Activated CD8-positive, alpha-beta T cell treated with anti-CD3 and anti-CD28 coated beads, Interleukin-2, amount 10 ng/mL, durations not matched to agents 7 days and 5 days (primary cell): ENCODE measurements around the gene CHD5. TPM values are rescaled to one million over a fixed set of nuclear protein-coding genes. Genes with fewer than 3 reads are reported as not detected.

Experiments used
- ATAC-seq: fragments of 150-1000 bp; cut with Tn5 transposase; one replicate; pipeline ENCODE4 v1.10.0; 2021; ENCODE audit warnings: moderate library complexity
- CTCF ChIA-PET: fragments of 350-600 bp; sonication (Branson Sonifier 250); formaldehyde crosslinking; loops from one replicate; lab custom pipeline; 2021; ENCODE audit warnings: antibody characterized with exemption; lab: Charles Lee
- POLR2A ChIA-PET: fragments of 350-600 bp; sonication (Branson Sonifier 250); formaldehyde crosslinking; loops from one replicate; lab custom pipeline; 2021; ENCODE audit warnings: antibody characterized with exemption; lab: Charles Lee
- DNase-seq: peaks from one replicate; pipeline ENCODE4 v3.0.0-alpha.2; 2020
- H3K27ac Mint-ChIP-seq: one replicate; pipeline ENCODE4 v1.8.0; 2021; ENCODE audit warnings: mild to moderate bottlenecking, mixed read lengths
- H3K27me3 Mint-ChIP-seq: one replicate; pipeline ENCODE4 v1.8.0; 2021; ENCODE audit warnings: low read depth, mixed read lengths
- H3K36me3 Mint-ChIP-seq: one replicate; pipeline ENCODE4 v1.8.0; 2021; ENCODE audit warnings: low read depth, mixed read lengths
- H3K4me1 Mint-ChIP-seq: one replicate; pipeline ENCODE4 v1.8.0; 2021; ENCODE audit warnings: low read depth, mixed read lengths
- H3K4me3 Mint-ChIP-seq: one replicate; pipeline ENCODE4 v1.8.0; 2021; ENCODE audit warnings: mild to moderate bottlenecking, mixed read lengths
- H3K9me3 Mint-ChIP-seq: one replicate; pipeline ENCODE4 v1.8.0; 2022; ENCODE audit warnings: mixed read lengths; ENCODE audit not compliant: insufficient read depth
- total RNA-seq, 2 experiments: library from RNA; stranded (reverse); gene quantifications; one replicate each; pipeline ENCODE4 v1.2.3, GENCODE V29; 2021

The CHD5 gene
- total RNA-seq, 2 experiments from 2014 or later, result 0.23 to 0.47 TPM

DNA sequence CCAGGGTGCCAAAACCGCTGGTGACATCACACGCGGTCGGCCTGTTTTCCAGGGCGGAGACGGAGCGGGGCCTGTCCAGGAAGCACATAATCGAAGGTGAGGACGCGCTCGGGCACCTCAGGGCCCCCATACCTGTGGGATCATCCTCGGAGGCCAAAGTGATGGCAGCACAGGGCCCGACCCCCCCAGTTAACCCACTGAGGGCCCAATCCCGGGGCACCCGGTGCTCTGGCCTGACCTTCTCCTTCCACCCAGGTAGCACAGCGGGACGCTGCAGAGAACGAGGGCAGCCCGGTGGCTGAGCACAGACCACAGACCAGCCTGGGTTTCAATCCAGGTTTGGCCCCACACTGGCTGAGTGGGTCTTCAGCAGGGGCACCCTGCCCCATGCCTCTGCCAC, 91.2 kb downstream of the CHD5 start:
- no peaks in the 10 kb centered on the region for H3K27me3 Mint-ChIP-seq

DNA sequence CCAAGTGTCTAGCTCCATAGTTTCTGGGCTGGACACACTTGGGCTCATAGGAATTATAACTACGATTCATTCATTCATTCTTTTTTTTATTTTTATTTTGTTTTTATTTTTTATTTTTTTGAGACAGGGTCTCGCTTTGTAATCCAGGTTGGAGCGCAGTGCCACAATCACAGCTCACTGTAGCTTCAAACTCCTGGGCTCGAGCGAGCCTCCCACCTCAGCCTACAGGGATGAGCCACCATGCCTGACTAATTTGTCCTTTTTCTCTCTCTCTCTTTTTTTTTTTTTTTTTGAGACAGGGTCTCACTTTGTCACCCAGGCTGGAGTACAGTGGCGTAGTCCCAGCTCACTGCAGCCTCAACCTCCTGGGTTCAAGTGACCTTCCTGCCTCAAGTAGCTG, 92.2 kb downstream of the CHD5 start:
- ATAC-seq, result no peak
- Mint-ChIP-seq H3K4me1 (no peaks in the 10 kb centered on the region), H3K27me3 (no peaks in the 10 kb centered on the region), H3K4me3 (no peak overlapping the region), H3K27ac (no peak overlapping the region), H3K9me3 (no peaks in the 10 kb centered on the region), H3K36me3 (peaks cover 42% of the 10 kb centered on the region)
- DNase-seq, result no peak
- CTCF ChIA-PET, result no interaction called here
- POLR2A ChIA-PET, result no interaction called here

More for the DNA sequence above, 91.2 kb downstream of the CHD5 start:
- DNase-seq (no peak), ATAC-seq (no peak)
- Mint-ChIP-seq H3K4me1 (no peaks in the 10 kb centered on the region), H3K27ac (no peak overlapping the region), H3K36me3 (peaks cover 42% of the 10 kb centered on the region), H3K9me3 (no peaks in the 10 kb centered on the region), H3K4me3 (no peak overlapping the region)
- CTCF ChIA-PET, result no interaction called here
- POLR2A ChIA-PET, result no interaction called here

DNA sequence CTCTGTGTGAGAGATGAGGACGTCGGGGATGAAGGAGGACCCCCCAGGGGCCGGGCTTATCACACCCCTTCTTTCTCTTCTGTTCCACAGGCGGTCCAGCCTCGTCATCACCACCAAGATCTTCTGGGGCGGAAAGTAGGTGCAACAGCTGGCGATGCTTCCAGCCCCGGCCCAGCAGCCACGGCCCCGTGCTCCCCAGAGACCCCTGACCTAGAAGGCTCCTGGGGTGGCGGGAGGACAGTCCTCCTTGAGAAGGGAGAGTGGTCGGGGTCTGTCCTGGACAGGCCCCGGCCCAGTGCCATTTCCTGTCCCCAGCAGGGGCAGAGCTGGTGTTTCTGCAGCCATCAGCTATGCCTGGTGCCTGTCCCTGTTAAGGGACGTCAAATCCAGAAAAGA, 92.7 kb downstream of the CHD5 start:
- ChIA-PET CTCF (no interaction called here), POLR2A (no interaction called here)
- peaks cover 44% of the 10 kb centered on the region for H3K36me3 Mint-ChIP-seq
- H3K27me3 Mint-ChIP-seq, result no peaks in the 10 kb centered on the region
- DNase-seq, result no peak
- H3K9me3 Mint-ChIP-seq, result no peaks in the 10 kb centered on the region
- no peak overlapping the region for H3K4me3 Mint-ChIP-seq
- no peak overlapping the region for H3K27ac Mint-ChIP-seq
- peak; percentile 28 for ATAC-seq
- no peaks in the 10 kb centered on the region for H3K4me1 Mint-ChIP-seq

- Mint-ChIP-seq H3K4me3 (no peak overlapping the region), H3K27ac (no peak overlapping the region), H3K4me1 (no peaks in the 10 kb centered on the region), H3K36me3 (peaks cover 46% of the 10 kb centered on the region), H3K27me3 (no peaks in the 10 kb centered on the region), H3K9me3 (no peaks in the 10 kb centered on the region)
- ATAC-seq (no peak), DNase-seq (no peak)
- CTCF ChIA-PET, result no interaction called here
- POLR2A ChIA-PET, result interaction anchor here (1.0 kb wide), 1 partner anchor 14 kb away, joined by 3 read pairs; no protein-coding TSS in a partner anchor
Measured at GRCh38 chr1:6086762-6087376, 93.3 kb downstream of the CHD5 start.

DNA sequence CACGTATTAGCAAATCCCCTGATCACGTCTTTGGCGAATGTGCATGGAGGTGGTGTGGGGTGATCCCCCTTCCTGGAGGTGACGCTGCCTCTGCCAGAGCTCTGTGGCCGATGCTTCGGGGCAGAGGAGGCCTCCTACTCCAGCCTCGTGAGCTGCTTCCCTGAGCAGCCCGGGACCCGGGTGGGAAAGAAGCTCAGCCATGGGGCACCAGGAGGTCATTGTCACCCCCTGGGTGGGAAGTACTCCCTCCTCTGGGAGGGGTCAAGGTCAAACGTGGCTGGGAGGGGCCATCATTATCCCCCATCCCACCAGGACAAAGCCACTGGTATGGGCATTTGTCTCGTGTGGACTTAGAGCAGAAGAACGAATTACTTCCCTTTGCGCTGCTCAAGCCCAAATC, 93.8 kb downstream of the CHD5 start:
- ATAC-seq (no peak), DNase-seq (no peak)
- H3K4me3 Mint-ChIP-seq, result no peak overlapping the region
- ChIA-PET POLR2A (interaction anchor here (1.0 kb wide), 1 partner anchor 15 kb away, joined by 3 read pairs; no protein-coding TSS in a partner anchor), CTCF (no interaction called here)
- peaks cover 50% of the 10 kb centered on the region for H3K36me3 Mint-ChIP-seq
- no peaks in the 10 kb centered on the region for H3K9me3 Mint-ChIP-seq
- H3K4me1 Mint-ChIP-seq, result no peaks in the 10 kb centered on the region
- H3K27me3 Mint-ChIP-seq, result no peaks in the 10 kb centered on the region
- H3K27ac Mint-ChIP-seq, result no peak overlapping the region

DNA sequence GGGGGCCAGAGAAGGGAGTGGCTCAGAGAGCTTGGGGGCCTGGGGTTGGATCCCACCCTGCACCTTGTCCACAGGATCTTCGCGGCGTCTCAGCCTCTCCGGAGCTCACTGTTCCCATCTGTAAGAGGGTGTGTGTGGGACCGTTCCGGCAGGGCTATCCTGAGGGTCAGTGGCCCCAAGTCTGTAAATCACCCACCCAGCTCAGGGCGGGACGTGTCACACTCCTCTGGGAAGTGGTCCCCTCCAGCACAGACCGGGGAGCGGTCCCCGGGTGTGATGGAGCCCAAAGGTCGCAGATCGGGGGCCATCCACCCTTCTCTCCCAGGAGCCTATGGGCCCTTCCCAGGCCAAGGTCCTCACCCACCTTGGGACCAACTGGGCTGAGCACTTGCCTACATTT, 94.5 kb downstream of the CHD5 start:
- no peak overlapping the region for H3K27ac Mint-ChIP-seq
- DNase-seq (no peak), ATAC-seq (no peak)
- peaks cover 51% of the 10 kb centered on the region for H3K36me3 Mint-ChIP-seq
- no peaks in the 10 kb centered on the region for H3K4me1 Mint-ChIP-seq
- H3K9me3 Mint-ChIP-seq, result no peaks in the 10 kb centered on the region
- ChIA-PET POLR2A (interaction anchor here (1.0 kb wide), 1 partner anchor 15 kb away, joined by 3 read pairs; no protein-coding TSS in a partner anchor), CTCF (no interaction called here)
- H3K4me3 Mint-ChIP-seq, result no peak overlapping the region
- H3K27me3 Mint-ChIP-seq, result no peaks in the 10 kb centered on the region

- ATAC-seq (no peak), DNase-seq (no peak)
- CTCF ChIA-PET, result no interaction called here
- POLR2A ChIA-PET, result no interaction called here
- no peaks in the 10 kb centered on the region for H3K27me3 Mint-ChIP-seq
- no peak overlapping the region for H3K4me3 Mint-ChIP-seq
- H3K4me1 Mint-ChIP-seq, result no peaks in the 10 kb centered on the region
- H3K9me3 Mint-ChIP-seq, result no peaks in the 10 kb centered on the region
- H3K27ac Mint-ChIP-seq, result no peak overlapping the region
- peaks cover 54% of the 10 kb centered on the region for H3K36me3 Mint-ChIP-seq
Measured at GRCh38 chr1:6084781-6085495, 95.2 kb downstream of the CHD5 start.

DNA sequence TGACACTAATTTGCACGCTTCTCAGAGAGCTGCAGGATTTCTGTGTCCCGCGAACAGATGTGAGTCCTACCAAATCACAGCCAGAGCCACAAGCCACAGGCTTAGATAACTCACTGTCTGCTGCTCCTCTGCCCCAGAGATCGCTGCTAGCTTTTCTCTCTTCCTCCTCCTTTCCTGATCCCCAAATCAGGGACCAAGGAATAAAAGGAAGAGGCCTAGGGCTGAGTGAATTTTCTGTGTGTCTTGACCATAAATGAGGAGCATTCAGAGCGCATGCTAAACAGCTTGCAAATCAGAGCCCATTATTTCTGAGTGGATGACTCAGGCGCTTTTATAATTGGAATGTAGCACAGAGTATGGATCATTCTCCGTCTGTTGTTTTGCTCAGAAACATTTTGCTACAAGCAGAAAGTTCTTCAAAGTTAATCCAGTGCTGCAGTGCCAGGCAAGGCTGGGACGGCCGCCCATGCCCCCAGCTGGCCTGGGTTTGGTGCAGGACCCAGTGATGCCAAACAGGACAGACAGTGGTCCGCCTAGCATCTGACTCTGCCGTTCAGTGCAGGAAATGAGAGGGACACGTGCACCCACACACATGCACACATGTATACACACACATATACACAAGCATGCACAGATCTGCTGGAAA, 96.2 kb downstream of the CHD5 start:
- ChIA-PET POLR2A (no interaction called here), CTCF (no interaction called here)
- Mint-ChIP-seq H3K4me1 (no peaks in the 10 kb centered on the region), H3K36me3 (peaks cover 57% of the 10 kb centered on the region), H3K4me3 (no peak overlapping the region), H3K27ac (no peak overlapping the region), H3K27me3 (no peaks in the 10 kb centered on the region), H3K9me3 (no peaks in the 10 kb centered on the region)
- DNase-seq, result no peak
- no peak for ATAC-seq

DNA sequence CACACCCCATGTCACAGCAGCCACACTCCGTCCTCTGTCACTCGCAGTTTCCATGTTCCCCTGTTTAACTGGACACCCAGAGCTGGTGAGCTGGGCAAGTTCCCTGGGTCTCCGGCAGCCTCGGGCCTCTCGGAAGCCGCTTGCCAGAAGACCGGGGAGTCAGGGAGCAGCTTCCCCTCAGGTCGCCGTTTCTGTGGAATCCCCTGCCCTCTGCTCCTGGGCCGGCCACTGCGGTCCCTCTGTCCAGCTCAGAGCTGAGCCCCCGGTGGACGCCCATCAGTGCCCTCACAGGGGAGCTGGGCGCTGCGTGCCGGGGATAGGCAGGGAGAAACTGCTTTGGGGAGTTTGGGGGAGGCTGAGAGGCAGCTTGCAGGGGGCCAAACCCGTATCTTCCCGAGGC, 96.7 kb downstream of the CHD5 start:
- CTCF ChIA-PET, result no interaction called here
- ATAC-seq, result no peak
- H3K9me3 Mint-ChIP-seq, result no peaks in the 10 kb centered on the region
- no peaks in the 10 kb centered on the region for H3K4me1 Mint-ChIP-seq
- H3K27ac Mint-ChIP-seq, result no peak overlapping the region
- POLR2A ChIA-PET, result no interaction called here
- peaks cover 60% of the 10 kb centered on the region for H3K36me3 Mint-ChIP-seq
- no peak overlapping the region for H3K4me3 Mint-ChIP-seq
- no peak for DNase-seq
- no peaks in the 10 kb centered on the region for H3K27me3 Mint-ChIP-seq

DNA sequence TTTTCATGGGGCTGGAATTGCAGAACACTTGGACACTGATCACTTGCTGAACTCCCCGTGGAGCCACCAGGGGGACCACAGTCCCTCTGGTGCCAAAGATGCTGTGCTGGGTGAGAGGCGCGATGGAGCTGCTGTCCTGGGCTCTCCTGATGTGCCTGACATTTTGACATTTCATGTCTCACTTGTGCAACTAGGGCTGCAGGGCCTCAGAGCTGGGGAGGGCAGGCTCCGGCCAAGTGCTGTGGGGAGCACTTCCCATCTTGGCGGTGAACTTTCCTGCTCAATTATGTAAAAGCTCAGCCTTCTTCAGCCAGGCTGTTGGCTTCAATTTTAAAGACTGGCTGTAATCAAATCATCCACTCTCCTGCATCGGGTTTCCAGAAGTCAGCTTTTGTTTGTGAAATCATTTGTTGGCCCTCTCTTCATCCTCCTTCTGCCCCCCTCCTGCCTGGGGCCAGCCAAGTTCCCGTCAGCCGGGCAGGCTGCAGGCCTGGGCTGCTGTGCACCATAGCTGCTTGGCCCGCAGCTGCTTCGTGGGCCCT, 97.6 kb downstream of the CHD5 start:
- no peak overlapping the region for H3K27ac Mint-ChIP-seq
- ATAC-seq (no peak), DNase-seq (no peak)
- peaks cover 64% of the 10 kb centered on the region for H3K36me3 Mint-ChIP-seq
- H3K27me3 Mint-ChIP-seq, result no peaks in the 10 kb centered on the region
- CTCF ChIA-PET, result no interaction called here
- no peaks in the 10 kb centered on the region for H3K9me3 Mint-ChIP-seq
- H3K4me3 Mint-ChIP-seq, result no peak overlapping the region
- POLR2A ChIA-PET, result no interaction called here
- no peaks in the 10 kb centered on the region for H3K4me1 Mint-ChIP-seq

DNA sequence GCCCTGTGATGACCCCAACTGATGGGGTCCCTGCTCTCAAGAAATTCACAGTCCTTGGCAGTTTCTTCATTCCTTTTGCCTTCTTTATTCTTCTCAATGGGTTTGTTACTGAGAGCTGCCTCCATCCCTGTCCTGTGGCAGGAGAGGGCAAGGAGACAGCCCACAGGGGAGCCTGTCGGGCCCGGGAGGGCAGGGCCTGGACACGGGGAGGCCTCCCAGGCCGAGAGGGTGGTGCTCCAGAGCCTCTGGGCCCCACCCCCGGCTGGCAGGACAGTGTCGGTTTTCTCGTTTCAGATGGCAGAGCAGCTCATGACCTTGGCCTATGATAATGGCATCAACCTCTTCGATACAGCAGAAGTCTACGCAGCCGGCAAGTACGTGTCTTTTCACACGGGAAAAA, 98.2 kb downstream of the CHD5 start:
- H3K27me3 Mint-ChIP-seq, result no peaks in the 10 kb centered on the region
- no peak overlapping the region for H3K27ac Mint-ChIP-seq
- ATAC-seq, result no peak
- H3K4me3 Mint-ChIP-seq, result no peak overlapping the region
- H3K4me1 Mint-ChIP-seq, result no peaks in the 10 kb centered on the region
- ChIA-PET POLR2A (no interaction called here), CTCF (no interaction called here)
- DNase-seq, result no peak
- peaks cover 61% of the 10 kb centered on the region for H3K36me3 Mint-ChIP-seq
- H3K9me3 Mint-ChIP-seq, result no peaks in the 10 kb centered on the region

- Mint-ChIP-seq H3K9me3 (no peaks in the 10 kb centered on the region), H3K4me1 (no peaks in the 10 kb centered on the region), H3K36me3 (peaks cover 65% of the 10 kb centered on the region), H3K27ac (no peak overlapping the region), H3K4me3 (no peak overlapping the region), H3K27me3 (no peaks in the 10 kb centered on the region)
- DNase-seq (no peak), ATAC-seq (no peak)
- ChIA-PET CTCF (no interaction called here), POLR2A (no interaction called here)
Measured at GRCh38 chr1:6080469-6080868, 99.7 kb downstream of the CHD5 start.
